DMS79 treated with DMSO at 0.1 percent for 48 hours (cell line): ENCODE data around the gene MYOZ2.

Experiments
- DNase-seq: peaks from one replicate; lab custom pipeline; 2025; lab: John Stamatoyannopoulos, UW

The MYOZ2 gene

DNA sequence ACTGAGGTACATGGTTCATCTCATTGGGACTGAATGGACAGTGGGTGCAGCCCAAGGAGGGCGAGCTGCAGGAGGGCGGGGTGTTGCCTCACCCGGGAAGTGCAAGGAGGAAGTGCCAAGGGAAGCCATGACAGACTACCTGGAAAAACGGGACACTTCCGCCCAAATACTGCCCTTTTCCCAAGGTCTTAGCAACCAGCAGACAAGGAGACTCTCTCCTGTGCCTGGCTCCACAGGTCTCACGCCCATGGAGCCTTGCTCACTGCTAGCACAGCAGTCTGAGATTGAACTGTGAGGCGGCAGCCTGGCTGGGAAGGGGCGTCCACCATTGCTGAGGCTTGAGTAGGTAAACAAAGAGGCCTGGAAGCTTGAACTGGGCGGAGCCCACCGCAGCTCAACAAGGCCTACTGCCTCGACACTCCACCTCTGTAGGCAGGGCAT is 62.2 kb downstream of the MYOZ2 start:
- no peak for DNase-seq

DNA sequence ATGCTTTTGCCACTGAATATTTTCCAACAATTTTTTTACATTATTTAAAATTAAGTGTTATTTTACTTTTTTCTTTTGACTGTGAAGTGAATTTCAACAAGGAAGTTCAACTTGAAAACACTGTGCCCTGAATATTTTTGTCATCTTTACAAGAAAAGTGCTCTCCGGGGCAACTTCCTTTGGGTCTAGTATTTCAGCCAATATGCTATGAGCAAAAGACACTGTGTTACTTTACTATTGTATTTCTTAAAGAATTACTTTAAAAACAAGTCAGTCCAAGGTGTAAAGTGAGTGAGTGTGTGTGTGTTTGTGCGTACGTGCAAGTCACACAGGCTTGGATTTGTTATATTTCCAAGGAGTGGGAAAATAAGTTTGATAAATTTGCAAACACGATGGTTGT is 69.3 kb downstream of the MYOZ2 start:
- no peak for DNase-seq

DNA sequence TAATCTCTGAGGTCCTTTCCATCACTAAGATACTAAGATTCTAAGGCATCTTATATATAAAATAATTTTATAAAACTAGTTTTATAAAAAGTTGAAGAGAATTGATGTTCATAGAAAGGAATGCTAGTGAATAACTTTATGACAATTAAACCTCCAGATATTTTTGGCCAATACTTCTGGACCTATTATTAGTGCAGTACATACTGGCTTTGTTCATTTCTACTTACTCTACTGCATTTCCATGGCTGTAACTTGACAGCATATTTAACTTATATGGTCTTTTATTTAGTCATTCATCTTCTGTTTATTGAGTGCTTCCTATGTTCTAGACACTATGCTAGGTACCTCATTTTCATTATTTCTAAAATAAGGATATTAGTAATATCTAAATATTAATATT is 70.1 kb downstream of the MYOZ2 start:
- DNase-seq, result no peak

DNA sequence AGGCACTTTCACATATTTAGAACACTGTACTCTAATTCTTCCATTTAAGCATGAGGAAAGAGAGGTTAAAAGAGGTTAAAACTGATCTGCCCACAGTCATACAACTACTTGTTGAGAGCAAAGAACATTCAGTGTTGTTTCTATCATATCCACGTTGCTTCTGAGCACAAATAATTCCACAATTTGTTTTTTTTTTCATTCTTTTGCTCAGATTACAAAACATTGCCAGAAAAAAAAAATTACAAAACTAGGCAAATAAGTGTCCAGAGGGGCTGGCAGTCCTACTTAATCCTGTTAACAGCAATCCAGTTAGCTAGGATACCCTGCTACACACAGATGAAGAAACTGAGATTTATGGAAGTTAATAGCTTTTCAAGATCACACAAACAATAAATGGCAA is 70.5 kb downstream of the MYOZ2 start:
- DNase-seq, result no peak

DNA sequence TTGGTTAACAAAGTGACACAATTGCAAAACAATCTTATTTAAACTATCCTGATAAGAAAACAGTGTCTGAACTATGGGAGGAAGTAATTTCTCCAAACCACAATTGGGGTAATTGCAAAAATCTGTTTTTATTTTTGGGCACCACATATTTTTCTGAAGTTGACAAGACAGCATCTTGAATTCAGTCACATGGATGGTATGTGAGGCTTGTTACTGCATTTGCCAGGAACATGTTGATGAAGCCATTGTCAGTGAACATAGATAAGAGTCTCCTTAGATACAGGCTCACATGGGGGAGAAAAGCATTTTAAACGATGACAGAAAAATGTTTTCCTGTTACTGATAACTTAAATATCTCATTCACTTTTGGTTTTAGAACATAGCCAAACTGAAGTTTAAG is 71.4 kb downstream of the MYOZ2 start:
- no peak for DNase-seq

DNA sequence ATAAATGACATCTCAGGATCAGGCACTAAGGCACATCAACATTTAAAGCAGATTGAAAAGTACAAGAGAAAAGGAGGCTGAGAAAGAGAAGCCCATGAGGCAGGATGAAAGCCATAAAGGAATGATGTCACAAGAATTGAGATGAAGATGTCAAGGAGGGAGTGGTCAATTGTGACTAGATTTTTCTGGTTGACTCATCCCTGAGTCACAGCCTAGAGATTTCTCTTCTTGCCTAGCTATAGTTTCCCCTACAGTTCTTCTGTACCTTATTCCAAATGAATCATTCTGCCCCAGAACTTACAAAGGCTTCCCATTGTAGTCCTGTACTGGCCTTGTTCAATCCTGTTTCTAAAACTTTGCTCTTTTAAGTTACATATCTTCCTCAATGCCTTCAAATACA is 73.4 kb downstream of the MYOZ2 start:
- no peak for DNase-seq

DNA sequence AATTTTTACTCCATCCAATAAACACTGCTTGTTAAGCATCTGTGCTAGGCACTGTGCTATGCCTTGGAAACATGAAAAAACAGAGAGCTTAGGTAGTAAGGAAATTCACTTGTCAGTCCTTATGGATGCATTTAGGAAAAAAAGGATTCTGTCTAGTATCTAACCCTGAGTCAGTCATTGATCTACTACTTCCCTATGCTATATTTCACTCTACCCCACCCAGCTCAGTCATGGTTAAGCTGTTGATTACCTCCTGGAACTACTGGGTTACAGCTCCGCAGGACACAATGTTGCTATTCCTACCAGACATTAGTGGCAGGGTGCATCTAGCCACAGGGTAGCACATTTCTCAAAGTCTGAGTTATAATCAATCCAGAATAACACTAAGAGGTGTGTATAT is 74.0 kb downstream of the MYOZ2 start:
- DNase-seq, result no peak

DNA sequence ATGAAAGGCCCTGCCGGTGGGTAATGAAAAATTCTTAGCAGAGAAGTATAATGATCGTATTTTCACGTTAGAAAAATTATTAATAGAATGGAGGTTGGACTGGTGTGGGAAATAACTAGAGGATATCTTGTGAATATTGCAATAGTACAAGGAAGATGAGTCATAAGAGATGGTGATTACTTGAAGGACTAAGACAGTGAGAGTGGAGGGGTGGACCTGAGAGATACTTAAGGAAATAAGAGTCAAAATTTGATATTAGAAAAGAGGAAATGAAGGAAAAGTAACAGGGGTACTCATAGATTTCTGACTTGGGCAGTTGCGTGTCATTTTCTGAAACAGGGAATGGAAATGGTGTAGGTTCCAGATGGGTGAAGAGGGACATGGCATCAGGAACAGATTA is 75.1 kb downstream of the MYOZ2 start:
- no peak for DNase-seq

DNA sequence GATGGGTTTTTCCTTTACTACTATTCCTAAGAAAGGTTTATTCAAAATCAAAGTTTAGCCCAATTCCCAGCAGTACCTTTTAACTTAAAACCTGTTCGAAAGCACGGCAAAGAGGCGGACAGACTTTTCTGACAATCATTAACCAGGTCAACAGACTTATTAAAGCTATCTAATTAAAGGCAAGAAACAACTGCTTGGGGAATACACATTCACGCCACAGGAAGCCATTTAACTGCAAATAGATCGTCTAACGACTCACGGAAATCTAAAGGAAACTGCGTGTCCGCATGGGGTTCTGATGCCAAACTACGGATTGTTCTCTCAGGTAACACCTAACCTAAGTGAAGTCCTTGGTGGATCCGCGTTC is 76.2 kb downstream of the MYOZ2 start:
- DNase-seq, result peak; percentile 32

DNA sequence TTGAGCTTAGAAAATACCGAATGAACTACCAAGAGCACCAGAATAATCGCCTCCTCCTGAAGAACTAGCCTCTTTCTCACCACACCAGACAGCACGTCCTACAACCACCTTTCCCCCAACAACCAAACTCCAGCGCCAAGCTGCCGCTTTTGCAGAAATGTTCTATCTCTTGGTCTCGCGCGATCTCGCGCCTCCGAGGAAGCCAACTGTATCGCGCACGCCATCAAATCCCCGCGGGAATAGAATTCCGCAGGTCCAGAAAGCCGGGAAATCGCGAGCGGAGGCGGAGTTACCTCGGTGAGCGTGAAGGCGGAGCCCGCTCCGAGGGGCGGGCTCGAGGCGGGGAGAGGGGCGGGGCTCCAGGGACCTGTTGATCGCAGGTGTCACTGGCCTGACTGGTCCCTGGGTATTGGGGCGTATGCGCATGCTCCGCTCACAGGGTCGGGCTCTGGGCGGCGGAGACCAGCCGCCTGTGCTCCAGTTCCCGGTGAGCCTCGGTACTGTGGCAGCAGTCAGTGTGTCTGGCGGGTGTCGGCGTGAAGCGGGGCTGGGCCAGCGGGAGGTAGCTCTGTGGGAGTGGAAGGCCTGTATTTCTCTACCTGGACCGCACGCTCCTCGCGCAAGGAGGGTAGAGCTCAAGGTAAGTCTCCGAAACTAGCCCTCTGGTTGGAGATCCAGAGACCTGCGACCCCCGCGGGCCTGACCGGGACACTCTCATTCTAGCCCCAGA is 76.8 kb downstream of the MYOZ2 start, which contains the start of gene USP53:
Gene USP53 (plus strand): TSS at position 480 of the 730 bp plus-strand sequence. CDS start 27,047 bp downstream, outside the sequence.
- DNase-seq, result peak; percentile 68

DNA sequence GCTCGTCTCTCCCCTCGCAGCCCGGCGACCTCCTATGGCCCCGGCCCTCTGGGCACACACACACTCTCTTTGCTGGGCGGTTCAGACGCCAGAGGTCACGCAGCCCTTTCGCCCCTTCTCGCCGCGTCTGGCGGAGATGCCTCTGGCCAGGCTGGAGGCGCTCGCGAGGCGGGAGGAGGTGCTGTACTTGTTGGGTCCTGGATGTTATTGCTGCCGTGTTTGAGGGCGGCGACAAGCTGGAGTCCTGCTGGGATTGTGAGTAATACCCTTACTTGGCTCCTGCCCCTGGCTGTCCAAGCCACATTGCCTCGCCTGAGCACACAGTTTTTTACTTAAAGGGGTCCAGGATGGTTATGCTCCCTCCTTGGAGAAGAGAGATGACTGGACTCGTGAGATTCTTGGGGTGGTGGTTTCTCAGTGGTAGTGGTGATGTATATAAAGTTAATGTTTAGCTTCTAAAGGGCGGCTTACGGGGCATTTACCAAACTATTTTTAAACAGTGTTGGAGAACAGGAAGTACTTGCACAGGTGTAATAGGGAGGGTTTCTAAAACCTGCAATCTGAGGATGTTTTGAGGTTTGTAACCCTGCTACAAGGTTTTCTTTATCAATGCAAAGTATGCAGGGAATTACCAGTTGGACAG is 77.5 kb downstream of the MYOZ2 start:
- peak; percentile 25 for DNase-seq

DNA sequence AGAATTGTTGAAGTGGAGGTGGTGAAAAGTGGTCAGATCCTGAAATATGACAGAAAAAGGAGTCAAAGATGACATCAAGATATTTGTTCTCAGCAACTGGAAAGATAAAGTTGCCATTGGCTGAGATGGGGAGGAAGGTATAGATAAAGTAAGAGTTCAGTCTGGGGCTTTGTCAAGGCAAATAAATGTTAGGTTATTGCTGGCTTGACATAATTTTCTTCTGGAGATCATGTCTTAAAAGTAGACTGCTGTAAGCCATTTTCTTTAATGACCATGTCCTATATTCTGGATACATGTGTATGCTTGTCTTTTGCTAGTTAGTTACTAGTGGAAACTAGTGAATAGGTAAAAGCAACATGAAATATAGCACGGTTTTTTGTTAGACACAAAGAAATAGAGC is 82.5 kb downstream of the MYOZ2 start:
- no peak for DNase-seq

DNA sequence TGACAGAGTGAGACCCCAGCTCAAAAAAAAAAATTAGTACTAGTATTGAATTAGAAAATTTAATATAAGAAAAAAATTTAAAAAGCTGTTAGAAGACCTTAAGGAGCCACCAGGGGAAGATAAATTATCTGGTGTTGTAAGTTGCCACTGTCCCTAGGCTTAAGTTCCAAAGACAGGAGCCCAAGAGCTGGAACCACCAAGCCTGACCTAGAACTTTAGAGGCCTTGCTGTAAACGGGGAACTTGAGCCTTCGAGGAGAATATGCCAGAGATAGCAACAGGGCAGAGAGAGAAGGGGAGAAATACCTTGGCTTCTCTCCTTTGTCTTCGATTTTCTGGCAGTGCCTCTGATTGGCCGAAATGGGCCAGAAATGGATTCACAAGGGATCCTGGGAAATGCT is 85.8 kb downstream of the MYOZ2 start:
- DNase-seq, result no peak

DNA sequence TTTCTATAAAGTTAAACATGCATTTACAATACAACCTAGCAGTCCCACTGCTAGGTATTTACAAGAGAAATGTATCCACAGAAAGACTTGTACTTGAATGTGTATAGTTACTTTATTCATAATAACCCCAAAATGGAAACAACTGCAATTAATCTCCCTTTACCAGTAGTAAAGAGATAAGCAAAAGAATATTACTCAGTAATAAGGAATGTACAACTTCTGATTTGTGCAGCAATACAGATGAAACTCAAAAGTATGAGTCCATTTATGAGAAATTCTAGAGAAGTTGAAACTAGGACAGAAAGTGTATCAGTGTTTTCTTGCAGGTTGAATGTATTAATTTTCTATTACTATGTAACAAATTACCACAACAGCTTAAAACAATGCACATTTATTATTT is 92.1 kb downstream of the MYOZ2 start:
- no peak for DNase-seq

DNA sequence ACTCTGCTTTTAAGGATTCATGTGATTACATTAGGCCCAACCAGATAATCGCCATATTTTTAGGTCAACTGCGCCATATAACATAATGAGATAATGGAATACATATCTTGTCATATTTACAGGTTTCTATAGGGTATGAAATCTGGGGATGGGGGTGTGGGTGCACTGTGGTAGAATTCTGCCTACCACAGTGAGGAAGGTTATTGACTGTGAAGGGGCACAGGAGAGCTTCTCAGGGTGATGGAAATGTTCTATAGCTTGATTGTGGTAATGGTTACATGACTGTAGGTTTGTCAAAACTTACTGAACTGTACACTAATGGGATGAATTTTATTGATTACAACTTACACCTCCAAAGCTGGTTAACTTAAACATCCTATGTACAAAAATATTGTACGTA is 92.8 kb downstream of the MYOZ2 start:
- DNase-seq, result no peak

DNA sequence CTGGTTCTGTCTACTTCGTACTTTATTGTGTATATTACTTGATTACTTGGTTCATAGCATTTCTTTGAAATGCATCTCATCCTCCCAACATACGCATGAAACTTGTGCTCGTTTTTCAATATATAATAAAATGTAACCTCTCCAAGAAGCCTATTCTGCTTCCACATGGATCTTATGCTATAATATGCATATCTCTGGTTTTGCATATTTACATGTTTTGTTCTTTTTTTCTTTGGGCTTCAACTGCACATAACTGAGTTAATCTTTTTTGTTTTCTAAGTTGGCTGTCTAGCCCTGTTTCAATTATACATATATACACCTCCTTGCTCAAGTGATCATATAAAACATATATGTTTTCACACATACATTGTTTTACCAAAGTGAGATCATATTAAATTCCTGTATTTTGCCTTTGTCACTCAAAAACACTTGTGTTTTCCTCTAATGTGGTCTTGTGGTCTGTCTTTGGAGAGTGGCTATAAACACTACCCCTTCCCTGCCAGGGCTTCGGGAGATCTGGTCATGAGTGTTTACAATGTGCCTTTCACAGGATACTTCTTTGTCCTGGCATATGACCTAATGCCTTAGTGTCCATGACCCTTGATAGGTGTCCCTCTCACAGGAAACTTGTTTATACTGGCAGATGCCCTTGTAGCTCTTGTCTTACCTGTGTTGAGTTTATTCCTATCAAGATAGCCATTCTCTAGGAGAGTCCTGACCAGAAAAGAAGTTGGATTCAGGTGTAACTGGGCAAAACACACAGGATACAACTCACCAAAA is 94.5 kb downstream of the MYOZ2 start:
- no peak for DNase-seq

DNA sequence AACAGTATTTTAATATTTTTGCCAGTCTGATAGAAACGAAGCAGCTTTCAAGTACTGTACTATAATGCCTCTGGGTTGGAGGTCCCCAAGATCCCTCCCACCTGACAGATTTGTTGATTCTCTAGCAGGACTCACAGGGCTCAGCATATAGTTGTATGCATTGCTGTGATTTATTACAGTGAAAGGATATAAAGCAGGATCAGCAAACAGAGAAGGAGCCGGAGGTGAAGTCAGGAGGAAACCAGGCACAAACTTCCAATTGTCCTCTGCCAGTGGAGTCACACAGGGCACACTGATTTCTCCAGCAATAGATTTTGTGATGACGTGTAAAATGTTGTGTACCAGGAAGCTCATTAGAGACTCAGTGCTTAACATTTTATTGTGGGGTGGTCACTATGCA is 95.9 kb downstream of the MYOZ2 start:
- DNase-seq, result no peak

DNA sequence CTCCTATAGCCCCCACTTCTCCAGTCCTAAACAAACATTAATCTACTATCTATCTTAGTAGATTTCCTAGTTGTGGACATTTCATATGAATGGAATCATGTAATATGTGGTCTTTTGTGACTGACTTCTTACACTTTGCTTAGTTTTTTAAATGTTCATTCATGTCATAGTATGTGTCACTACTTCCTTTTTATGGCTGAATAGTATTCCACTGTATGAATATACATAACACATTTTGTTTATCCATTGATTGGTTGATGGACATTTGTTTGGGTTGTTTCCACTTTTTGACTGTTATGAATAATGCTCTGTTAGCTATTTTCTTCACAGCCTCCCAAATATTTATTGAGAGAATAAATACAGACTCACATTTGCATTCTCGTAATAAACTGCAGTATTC is 96.7 kb downstream of the MYOZ2 start:
- DNase-seq, result no peak

DNA sequence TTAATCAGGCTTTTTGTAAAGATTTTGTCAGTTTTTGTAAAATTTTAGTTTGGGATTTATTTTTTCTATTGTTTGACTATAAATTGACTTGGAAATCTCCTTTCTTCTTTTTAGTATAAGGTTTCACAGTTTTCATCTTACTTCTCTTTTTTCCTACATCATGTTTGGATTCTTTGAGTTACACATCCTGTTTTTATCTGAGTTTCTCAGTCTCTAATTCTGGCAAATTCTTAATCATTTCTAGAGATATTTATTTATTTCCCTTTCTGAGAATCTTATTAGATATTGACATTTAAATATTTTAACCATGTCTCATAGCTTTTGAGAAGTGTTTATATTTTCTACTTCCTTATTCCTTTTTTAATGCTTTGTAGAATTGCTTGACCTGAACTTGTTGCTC is 97.6 kb downstream of the MYOZ2 start:
- DNase-seq, result no peak

DNA sequence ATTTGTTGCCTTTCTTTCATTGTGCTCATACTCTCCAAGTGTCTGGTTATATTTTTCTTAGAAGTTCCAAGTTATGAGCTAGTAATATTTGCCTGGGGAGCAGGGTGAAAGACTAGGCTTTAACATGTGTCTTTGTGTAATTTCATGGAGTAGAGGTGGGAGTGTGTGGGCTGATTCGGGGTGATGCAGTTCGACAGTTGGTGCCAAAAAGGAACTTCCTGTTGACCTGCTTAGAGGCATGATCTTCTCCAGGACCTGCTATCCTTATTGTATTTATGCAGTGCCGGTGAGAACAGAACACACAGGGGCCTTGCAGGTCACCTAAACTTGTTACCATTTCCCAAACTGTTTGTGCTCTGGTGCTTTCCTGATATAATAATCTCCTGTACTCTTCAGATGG is 98.1 kb downstream of the MYOZ2 start:
- DNase-seq, result no peak

DNA sequence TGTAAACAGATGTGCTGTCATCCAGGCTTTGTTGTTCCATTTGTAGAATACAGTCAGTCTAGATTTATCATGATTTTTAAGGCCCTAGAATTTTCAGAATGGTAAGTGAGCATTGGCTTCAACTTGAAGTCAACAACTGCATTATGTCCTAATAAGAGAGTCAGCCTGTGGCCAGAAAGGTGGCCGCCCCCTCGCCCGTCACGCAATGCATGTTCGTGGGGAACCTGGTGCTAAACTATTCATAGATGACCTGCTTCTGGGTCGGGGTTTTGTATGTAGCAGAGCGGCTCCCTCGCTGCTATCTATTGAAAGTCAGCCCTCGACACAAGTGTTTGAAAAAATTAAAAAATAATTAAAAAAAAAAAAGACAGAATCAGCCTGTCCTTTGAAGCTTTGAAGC is 101.6 kb downstream of the MYOZ2 start:
- no peak for DNase-seq
